NCI-H446 (cell line): ENCODE measurements around the gene TPGS2.
A peak's percentile ranks its signal among the peaks of the same experiment; 100 is the strongest.
"Not testable (repeated sequence)": the region's sequence is repeated elsewhere in the genome, so short reads cannot be mapped to it uniquely, and the experiment has no call there.

Source experiments
- DNase-seq, 2 experiments: peaks; one replicate each; lab custom pipeline; 2025; lab: John Stamatoyannopoulos, UW

Gene TPGS2

DNA sequence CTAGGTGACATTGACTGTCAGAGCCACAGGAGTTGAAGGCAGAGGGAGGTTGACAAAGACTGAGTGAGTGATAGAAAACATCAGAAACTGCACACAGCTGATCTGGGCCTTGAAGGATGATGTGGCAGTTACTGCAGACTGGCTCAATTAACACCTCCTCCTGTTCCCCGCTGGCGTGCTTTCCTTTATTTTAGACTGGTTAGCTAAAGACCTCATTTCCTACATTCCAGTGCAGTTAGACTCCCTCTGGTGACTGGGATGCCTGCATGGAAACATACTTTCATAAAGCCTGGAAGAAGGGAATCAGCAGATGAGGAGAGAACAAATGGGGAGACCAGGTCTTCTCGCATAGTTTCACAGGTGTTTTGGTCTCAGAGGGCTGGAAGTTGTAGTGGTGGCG, 7.1 kb downstream of the TPGS2 start:
- DNase-seq: no peak

DNA sequence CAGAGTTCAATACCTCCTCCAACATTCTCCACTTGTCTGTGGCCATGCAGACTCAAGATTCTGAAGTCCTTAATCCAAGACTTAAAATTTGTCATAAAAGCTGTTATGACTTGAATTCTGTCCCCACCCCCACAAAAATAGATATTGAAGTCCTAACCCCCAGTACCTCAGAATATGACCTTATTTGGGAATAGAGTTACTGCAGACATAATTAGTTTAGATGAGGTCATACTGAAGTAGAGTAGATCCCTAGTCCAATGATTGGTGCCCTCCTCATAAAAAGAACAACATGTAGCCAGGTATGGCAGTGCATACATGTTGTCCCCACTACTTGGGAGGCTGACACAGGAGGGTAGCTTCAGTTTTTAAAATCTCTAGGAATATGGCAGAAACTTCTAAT, 9.2 kb downstream of the TPGS2 start:
- no peak for DNase-seq

DNA sequence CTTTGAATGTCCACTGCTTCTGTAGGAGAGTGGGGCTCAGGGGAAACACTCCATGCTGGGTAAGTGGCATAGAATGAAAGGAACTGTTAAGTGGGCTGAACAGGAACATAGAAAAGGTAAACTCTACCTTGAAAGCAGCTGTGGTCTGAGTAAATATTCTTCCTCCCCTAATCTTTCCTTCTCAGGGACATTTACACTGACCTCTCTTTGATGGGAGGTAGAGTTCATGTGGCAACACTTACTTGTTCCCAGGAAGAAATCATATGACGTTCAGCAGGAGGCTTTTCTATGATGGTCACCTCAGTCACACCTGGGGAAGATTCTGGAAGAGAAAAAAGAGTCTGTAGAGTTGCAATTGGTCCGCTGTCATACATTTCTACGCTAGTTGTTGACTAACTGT, 10.2 kb downstream of the TPGS2 start:
- no peak for DNase-seq

DNA sequence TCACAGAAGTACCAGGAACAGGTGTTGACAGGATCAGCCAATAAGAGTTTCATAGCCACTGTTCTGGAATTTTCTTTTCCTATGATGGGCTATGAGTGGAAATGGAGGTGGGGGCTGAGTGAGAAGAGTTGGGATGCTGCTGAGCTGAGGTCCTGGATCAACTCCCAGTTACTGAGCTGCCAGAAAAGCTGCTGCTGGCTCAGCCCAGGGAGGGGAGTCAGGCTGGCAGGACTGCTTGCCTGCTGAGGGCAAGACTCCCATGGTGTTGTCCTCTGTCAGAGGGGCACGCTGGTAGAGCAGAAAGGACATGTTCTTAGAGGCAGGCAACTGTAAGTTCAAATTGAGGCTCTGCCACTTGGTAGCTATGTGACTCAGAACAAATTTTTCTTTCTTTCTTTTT, 11.8 kb downstream of the TPGS2 start:
- DNase-seq: no peak

DNA sequence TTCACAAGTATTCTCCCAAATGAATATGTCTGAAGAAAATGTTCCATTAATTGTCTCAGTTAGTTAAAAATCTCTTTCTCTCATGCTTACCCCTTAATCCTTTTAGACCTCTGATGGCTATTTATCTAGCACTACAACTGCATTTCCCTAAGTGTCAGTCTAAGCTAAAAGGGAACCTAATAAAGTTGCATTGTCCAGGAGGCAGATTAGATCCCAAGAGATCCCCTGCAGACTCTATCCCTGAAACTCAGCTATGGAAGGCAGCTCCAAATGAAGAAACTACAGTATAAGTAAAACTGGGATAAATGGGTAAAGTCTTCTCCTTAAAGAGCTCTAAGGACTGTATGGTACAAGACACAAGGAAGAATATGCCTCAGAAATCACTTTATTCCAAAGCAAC, 12.7 kb downstream of the TPGS2 start:
- DNase-seq: not testable (repeated sequence)

DNA sequence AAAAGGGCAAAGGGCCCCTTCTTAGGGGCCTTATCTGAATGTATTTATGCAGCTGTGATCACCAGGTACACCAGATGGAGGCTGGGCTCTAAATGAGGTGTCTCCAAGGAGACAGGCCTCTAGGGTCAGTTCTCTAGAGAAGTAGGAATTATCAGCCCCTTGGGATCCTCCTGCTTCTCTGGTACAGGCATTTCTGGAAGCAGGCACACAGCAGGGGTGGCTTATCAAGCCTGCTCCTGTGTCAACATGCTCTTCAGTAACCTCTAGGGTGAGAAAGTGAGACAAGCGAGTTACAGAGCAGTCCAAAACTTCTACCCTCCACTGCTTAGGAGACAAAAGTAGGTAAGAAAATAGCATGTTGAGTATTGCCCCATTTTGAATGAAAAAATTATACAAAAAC, 13.8 kb downstream of the TPGS2 start:
- no peak for DNase-seq

DNA sequence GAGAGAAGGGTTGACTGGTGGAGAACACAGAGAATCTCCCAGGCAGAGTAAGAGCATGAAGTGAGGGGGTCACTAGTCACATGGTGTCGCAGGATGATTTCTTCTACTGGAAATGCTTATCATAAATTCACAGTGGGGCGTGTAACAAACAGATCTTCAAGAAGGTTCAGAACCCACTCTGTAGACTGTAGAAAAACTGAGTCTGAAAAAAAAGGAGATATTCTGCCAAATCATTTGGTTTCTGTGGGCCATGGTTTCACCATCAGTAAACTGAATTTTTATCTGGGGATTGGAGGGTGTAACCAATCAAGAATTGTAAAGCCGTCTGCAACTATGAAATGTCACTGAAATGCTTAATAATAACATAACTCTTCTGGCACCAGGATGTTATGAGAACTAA, 15.0 kb downstream of the TPGS2 start:
- DNase-seq: no peak

DNA sequence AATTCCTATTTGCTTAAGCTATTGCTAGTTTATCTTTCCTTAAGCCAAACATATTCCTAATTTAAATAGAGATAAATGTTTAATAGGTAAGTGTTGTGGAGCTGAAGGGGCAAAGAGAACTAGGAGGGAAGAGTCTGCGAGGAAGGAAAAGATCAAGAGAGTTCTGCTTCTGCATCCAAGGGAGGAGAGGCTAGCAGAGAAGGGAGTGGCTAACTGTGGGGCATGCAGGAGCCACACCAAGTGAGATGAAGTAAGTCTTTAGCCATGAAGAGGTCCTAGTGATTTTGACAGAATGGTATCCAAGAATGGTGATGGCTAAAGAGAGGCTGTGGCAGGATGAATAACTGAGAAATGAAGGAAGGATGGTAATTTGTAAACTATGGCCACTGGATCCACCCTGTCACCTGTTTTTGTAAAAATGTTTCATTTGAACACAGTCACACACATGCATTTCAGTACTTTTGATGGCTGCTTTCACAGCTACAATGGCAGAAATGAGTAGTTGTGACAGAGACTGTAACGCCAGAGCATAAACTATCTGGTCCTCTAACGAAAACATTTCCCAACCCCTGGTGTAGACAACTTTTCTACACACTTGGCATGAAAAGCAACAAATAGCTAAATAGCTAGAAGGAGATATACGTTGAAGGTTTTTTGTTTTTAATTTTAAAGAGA, 15.6 kb downstream of the TPGS2 start:
- DNase-seq: no peak

DNA sequence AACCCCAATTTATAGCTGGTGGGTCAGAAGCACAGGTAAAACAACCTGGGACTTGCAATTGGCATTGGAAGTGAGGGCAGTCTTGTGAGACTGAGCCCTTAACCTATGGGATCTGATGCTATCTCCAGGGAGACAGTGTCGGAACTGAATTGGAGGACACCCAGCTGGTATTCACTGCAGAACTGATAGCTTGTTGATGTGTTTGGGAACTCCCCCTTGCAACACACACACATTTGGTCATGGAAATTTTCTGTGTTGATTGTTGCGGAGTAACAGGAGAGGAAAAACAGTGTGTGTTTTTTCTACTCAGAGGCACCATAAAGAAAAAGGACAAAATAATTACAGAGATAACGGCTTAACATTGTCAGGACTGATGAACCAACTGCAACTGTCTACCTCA, 16.1 kb downstream of the TPGS2 start:
- DNase-seq: no peak

DNA sequence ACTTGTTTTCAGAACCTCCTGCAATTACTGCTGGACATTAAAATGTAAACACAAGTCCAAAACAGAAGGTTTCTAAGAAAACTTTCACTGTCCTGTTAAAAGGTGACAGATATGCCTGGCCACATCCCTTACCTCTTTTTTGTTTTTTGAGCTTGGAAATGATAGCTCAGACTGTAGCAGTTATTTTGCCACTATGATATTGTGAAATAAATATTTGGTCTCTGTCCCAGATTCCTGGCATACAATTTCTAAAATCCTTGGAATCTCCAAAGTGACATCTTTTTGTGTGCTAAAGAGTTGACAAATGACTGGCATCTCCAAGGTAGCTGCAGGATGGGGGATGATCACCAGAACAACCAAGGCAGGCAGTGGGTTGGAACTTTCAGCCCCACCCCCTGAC, 16.8 kb downstream of the TPGS2 start:
- no peak for DNase-seq

DNA sequence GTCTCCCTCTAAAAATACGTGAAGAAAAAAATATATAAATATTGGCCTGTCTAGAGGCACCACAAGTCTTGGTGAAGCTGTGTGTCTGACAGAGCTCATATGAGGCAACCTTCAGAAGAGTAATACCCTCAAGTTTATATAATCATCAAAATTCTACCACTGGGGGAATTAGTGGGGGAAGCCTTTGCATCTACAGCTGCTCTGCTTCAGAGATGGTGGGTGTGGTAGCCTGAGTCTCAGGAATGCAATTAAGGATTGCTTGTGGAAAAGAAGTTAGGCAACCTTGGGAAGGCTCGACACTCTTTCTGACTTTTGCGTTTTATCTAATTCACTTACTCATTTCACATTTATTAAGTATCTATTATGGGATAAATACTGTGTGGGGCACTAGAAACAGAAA, 17.4 kb downstream of the TPGS2 start:
- no peak for DNase-seq

DNA sequence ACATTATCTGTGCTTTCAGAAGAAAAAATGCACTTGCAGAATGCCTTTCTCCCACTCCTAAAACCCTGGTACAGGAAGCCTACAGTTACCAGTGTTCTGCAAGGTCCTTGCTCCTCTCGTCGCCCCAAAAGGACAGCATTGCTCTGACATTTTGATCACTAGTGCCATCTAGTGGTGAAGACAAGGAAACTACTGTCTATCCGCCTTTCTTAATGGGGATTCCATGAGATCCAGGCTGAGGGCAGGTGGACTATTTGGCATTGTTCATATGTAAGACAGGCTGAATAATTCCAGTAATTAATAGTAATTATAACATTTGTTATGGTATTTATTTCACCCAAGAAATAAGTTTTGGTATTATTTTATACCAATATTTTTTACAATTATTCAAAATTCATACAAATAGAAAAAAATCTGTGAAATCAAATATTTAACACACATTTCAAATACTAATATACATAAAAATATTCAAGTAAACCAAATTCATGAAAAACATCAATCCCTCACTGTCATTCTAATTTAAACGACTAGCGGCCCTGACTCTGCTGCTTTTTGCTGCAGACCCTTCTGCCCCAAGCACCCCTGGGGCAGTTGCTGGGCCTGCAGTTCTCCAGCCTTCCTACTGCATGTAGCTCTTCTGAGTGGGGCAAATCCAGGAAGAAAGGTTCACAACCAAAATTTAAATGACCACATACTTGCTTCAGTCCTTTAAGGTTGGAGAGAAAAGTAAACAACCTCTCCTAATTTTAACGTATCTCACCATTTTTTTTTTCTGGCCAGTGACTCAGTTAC, 19.0 kb downstream of the TPGS2 start:
- DNase-seq: peak; percentile 56 to 82

DNA sequence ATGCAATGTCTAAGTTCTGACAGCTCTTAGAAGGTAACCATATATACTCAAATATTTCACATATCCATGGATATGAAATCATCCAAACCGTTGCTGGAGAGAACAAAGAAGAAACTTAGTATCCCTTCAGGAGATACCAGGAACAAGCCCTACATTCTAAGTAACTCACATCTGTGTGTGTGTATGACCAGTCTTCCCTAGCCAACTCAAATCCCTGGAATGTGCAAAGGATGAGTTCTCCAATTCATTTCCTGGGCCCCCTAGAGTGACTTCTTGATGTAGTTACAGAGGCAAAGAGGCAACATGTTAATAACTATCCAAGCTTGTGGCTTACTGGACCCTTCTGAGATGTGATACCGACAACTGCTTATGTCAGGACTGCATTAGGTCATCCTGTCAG, 20.1 kb downstream of the TPGS2 start:
- no peak for DNase-seq

DNA sequence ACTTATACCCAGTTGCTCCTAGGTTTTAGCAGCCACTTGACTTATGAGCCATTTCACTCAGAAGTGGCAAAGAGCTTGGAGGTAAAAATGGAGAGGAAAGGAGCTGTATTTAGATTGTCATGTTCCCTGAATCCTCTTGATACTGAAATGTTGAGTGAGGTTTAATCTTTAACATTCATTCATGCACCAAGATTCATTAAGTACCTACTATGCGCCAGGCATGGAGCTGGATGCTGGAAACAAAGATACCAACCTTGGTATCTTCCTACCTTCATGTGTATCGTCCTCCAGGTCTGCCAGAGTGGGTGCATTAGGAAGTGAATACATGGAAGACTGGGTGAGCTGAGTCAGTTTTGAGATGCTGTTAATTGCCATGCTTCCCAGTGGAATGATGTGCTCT, 23.7 kb downstream of the TPGS2 start:
- no peak for DNase-seq

DNA sequence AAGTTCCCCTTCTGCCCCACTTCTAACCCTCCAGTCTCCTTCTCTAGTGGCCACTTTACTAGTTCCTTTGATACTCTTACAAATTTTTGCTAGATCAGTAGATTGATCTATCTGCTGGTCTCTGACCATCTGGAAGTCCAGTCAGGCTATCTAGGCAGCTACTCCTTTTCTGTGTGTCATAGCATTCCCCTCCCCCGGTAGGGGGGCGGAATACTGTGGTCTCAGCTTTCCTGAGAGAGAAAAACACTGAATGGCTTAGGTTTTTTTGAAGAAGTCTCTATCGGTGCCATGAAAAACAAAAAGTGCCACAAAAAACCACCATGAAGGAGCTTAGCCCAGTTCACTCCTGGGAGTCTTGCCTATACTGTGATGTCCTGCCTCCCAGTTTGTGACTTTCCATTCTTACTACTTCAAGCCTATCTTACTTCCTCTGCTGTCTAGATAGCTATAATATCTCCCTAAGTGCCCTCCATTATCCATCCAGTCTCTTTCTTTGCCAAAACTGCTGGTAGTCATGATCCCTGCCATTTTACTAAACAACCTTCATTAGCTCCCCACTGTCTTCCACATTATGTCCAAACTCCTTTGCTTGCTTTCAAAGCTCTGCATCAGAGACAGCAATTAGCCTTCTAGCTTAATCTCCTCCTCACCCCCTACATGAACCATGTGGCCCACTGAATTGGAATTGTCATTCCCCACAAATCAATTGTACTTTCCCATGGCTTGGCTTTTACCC, 29.9 kb downstream of the TPGS2 start:
- no peak for DNase-seq

DNA sequence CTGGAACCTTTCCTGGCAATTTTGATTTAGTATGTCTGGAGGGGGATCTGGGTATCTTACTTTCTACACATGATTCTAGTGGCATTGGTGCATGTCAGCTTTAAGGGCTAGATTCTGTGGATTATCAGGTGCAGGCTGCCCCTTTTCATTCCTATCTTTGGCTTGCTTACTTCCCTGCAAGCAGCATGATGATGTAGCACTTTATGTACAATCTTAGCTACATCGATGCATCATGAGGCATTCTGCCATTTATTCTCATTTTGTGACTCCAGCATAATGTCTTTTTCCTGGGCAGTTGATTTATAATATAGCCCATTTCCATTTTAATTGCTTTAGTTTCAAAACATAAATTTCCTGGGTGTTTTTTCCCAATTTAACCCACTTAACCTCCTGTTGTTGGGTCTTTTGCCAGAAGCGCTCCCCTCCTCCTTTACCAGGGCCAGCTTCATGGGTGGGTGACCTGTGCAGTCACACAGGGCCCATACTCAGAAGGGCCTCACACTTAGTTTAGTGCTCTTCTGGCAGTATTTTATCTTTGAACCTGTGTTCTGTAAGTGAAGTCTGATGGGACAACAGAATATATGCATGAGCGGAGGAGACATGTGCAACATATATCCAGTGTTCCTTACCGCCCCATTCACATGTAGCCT, 36.0 kb downstream of the TPGS2 start:
- no peak for DNase-seq

DNA sequence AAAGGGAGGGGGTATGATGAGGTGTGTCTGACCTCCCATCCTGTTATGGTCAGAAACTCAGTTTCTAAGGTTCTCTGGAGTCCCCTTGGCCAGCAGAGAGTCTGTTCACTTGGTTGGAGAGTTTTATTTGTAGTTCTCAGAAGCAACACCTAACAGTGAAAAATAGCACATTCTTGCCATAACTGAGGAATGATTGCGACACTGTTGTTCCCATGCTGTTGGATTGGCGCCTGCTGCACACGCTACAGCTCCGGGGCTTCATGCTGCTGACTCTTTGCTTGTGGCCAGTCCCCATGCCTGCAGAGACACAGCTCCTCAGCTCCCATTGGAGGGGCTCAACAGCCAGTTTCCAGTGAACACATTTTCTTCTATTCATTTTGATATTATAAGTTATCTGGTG, 42.1 kb downstream of the TPGS2 start:
- DNase-seq: no peak

DNA sequence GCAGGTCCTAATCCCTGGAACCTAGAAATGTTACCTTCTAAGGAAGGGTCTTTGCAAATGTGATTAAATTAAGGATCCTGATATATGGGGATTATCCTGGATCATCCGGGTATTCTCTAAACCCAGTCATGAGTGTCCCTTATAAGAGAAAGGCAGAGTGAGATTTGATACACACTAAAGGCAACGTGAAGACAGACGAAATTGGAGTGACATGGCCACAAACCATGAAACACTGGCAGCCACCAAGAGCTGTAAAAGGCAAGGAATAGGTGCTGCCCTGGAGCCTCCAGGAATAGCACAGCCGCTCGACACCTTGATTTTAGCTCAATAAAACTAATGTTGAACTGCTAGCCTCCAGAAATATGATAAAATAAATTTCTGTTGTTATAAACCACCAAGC, 45.0 kb downstream of the TPGS2 start:
- DNase-seq: no peak

DNA sequence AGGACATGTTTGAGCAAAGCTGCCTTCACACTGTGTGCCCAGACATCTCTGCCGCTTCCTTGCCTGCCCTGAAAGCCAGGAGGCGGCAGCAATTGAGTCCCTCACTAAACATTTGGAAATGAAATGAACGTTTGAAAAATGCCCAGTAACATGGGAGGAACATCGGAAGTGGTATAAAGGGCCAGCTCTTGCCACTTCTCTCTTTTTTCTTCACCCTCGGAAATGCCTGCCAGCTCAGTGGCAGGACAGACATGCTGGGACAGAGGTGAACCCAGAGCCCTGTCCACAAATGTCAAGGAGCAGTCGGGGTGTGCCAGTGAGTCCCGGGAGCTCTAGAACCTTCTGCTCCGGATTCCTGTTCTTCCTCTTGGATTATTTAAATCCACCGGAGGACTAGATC, 46.1 kb downstream of the TPGS2 start:
- DNase-seq: no peak

DNA sequence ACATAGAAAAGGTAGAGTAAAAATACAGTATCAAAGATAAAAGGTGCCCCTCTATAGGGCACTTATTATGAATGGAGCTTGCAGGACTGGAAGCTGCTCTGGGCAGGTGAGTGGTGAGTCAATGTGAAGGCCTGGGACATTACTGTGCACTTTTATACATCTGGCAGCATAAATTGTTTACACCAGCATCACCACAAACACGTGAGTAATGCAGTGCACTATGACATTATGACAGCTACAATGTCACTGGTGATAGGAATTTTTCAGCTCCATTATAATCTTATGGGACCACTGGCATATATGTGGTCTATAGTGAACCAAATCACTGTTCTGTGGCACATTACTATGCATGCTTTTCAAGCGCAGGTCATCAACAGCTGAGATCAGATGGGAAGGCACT, 48.1 kb downstream of the TPGS2 start:
- no peak for DNase-seq

DNA sequence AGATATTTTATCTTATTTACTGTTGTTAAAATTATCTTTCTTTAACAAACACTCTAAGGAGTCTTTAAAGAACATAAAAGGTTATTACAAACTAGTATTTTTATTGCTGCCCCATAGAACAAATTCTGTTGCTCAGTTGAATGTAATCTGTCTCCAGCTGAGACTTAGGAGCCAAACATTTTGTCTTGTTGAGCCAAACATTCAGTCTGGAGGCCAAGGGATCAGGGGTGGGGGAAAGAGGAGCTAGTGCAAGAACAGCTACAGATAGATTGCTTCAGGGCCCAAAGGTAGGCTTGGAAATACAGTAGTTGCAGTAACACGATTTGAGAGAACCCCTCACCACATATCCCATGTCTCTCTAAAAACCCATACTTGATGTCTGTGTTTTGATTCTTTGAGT, 51.2 kb downstream of the TPGS2 start:
- no peak for DNase-seq

DNA sequence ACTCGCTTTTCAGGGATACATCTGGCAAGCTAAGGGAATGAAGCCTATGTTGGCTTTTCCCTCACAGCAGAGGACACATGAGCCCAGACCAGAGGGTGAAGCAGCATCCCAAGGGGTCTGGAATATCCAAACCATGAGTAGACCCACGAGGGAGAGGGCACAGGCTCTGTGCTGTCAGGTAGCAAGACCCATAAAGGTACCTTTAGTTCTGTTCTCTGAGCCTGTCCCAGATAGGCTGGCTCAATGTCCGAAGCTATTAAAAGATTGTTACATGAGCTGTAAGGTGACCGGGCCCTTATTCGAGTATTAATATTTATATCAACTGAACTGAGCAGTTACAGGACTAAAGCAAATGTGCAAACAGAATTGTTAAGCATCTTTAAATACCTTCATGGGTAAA, 52.2 kb downstream of the TPGS2 start:
- no peak for DNase-seq

DNA sequence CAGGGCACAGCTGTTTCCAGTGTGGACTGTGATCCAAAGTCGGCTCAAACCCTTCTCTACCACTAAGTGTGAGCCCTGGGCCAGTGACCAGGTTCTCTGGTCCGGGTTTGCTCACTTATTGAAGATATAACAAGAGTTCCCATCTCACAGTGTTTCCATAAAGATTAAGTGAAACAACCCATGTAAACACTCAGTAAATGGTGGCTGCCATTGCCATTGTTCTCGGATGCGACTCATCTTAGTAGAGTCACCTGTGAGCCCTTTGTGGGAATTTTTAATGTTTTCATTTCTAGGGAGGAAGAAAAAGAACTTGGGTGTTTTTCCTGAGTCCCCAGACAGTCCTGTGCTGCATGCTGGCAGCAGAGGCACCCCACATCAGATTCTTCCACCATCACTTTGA, 53.4 kb downstream of the TPGS2 start:
- DNase-seq: no peak
